H9 (cell line): ENCODE measurements around the gene TGFBR1. TPM values are rescaled to one million over a fixed set of nuclear protein-coding genes. Genes with fewer than 3 reads are reported as not detected.

Source experiments
- DNase-seq: peaks from one replicate; pipeline ENCODE4 v3.0.0-alpha.2; 2017
- H2AFZ ChIP-seq: one replicate; pipeline ENCODE4 v1.6.1; 2013; ENCODE audit warnings: mild to moderate bottlenecking, low read length, control low read depth, moderate library complexity
- H2AK5ac ChIP-seq: 2 replicates; pipeline ENCODE4 v1.6.1; 2013; ENCODE audit warnings: low read length, control low read depth, mixed read lengths; ENCODE audit not compliant: insufficient read length
- H2BK120ac ChIP-seq: one replicate; pipeline ENCODE4 v1.6.1; 2013; ENCODE audit warnings: low read depth, mild to moderate bottlenecking, low read length, control low read depth, inconsistent platforms; ENCODE audit not compliant: poor library complexity, severe bottlenecking
- H2BK12ac ChIP-seq: 2 replicates; pipeline ENCODE4 v1.6.1; 2013; ENCODE audit warnings: low read length, control low read depth, mixed read lengths, low read depth; ENCODE audit not compliant: insufficient read length
- H2BK15ac ChIP-seq: 2 replicates; pipeline ENCODE4 v1.6.1; 2013; ENCODE audit warnings: low read depth, low read length, control low read depth
- H2BK20ac ChIP-seq: one replicate; pipeline ENCODE4 v1.6.1; 2013; ENCODE audit warnings: low read depth, mild to moderate bottlenecking, low read length, control low read depth, inconsistent platforms; ENCODE audit not compliant: poor library complexity, severe bottlenecking
- H2BK5ac ChIP-seq: 2 replicates; pipeline ENCODE4 v1.6.1; 2013; ENCODE audit warnings: low read length, control low read depth, mixed read lengths; ENCODE audit not compliant: insufficient read length
- H3K14ac ChIP-seq: 2 replicates; pipeline ENCODE4 v1.6.1; 2013; ENCODE audit warnings: low read length, control low read depth; ENCODE audit not compliant: insufficient read depth
- H3K18ac ChIP-seq: 2 replicates; pipeline ENCODE4 v1.6.1; 2013; ENCODE audit warnings: low read depth, mild to moderate bottlenecking, mixed read lengths, low read length, control low read depth; ENCODE audit not compliant: insufficient read length
- H3K23ac ChIP-seq: 2 replicates; pipeline ENCODE4 v1.6.1; 2013; ENCODE audit warnings: low read length, control low read depth, mixed read lengths, low read depth; ENCODE audit not compliant: insufficient read length
- H3K23me2 ChIP-seq: 2 replicates; pipeline ENCODE4 v1.6.1; 2013; ENCODE audit warnings: low read depth, mild to moderate bottlenecking, mixed read lengths, low read length, control low read depth; ENCODE audit not compliant: insufficient read length, poor library complexity, severe bottlenecking
- H3K27ac ChIP-seq: 2 replicates; pipeline ENCODE4 v1.5.1; 2013; ENCODE audit warnings: low read length, control low read depth, mixed read lengths, low read depth; ENCODE audit not compliant: insufficient read length
- H3K27me3 ChIP-seq: 2 replicates; pipeline ENCODE4 v1.6.1; 2013; ENCODE audit warnings: low read length, control low read depth, inconsistent platforms; ENCODE audit not compliant: insufficient read depth
- H3K4ac ChIP-seq: 2 replicates; pipeline ENCODE4 v1.6.1; 2013; ENCODE audit warnings: low read depth, mild to moderate bottlenecking, control low read depth, inconsistent platforms, low read length, moderate library complexity
- H3K4me1 ChIP-seq: 2 replicates; pipeline ENCODE4 v1.6.1; 2013; ENCODE audit warnings: low read length, control low read depth, inconsistent platforms; ENCODE audit not compliant: insufficient read depth
- H3K4me2 ChIP-seq: 2 replicates; pipeline ENCODE4 v1.6.1; 2013; ENCODE audit warnings: low read length, control low read depth, mixed read lengths; ENCODE audit not compliant: insufficient read length, insufficient read depth
- H3K56ac ChIP-seq: 2 replicates; pipeline ENCODE4 v1.6.1; 2013; ENCODE audit warnings: low read depth, mild to moderate bottlenecking, mixed read lengths, low read length, control low read depth; ENCODE audit not compliant: insufficient read length
- H3K79me1 ChIP-seq: 2 replicates; pipeline ENCODE4 v1.6.1; 2013; ENCODE audit warnings: low read depth, mild to moderate bottlenecking, moderate library complexity, low read length, control low read depth, inconsistent platforms; ENCODE audit not compliant: insufficient read depth, poor library complexity, severe bottlenecking
- H3K79me2 ChIP-seq: 2 replicates; pipeline ENCODE4 v1.6.1; 2013; ENCODE audit warnings: low read length, control low read depth, inconsistent platforms; ENCODE audit not compliant: insufficient read depth
- H3K9ac ChIP-seq: 2 replicates; pipeline ENCODE4 v1.6.1; 2013; ENCODE audit warnings: low read length, control low read depth, mixed read lengths; ENCODE audit not compliant: insufficient read length; ENCODE audit errors: extremely low read depth
- H3K9me3 ChIP-seq: one replicate; pipeline ENCODE4 v1.6.1; 2013; ENCODE audit warnings: low read depth, low read length, inconsistent platforms; ENCODE audit not compliant: control insufficient read depth
- H3T11ph ChIP-seq: one replicate; pipeline ENCODE4 v1.6.1; 2013; ENCODE audit warnings: mild to moderate bottlenecking, low read length, control low read depth, inconsistent platforms
- H4K20me1 ChIP-seq: one replicate; pipeline ENCODE4 v1.6.1; 2013; ENCODE audit not compliant: control insufficient read depth, insufficient read length, insufficient read depth
- H4K5ac ChIP-seq: 2 replicates; pipeline ENCODE4 v1.6.1; 2013; ENCODE audit warnings: low read depth, mild to moderate bottlenecking, mixed read lengths, low read length, control low read depth; ENCODE audit not compliant: insufficient read length
- H4K8ac ChIP-seq: replicated peaks from 2 replicates; pipeline ENCODE4 v1.6.1; 2013; ENCODE audit warnings: low read length, control low read depth, mixed read lengths, low read depth; ENCODE audit not compliant: insufficient read length
- H4K91ac ChIP-seq: 2 replicates; pipeline ENCODE4 v1.6.1; 2013; ENCODE audit warnings: low read depth, mild to moderate bottlenecking, moderate library complexity, mixed read lengths, low read length, control low read depth; ENCODE audit not compliant: insufficient read length
- H3K27ac Mint-ChIP-seq, 3 experiments: 2 replicates in 2 of 3; 3 replicates in 1 of 3; pipeline ENCODE4 v1.8.0; 2020 to 2021; ENCODE audit warnings: mixed read lengths in 3 of 3, mild to moderate bottlenecking in 1 of 3, moderate library complexity in 1 of 3
- H3K27me3 Mint-ChIP-seq: 2 replicates; pipeline ENCODE4 v1.8.0; 2021; ENCODE audit warnings: low read depth, mild to moderate bottlenecking, moderate library complexity, mixed read lengths
- H3K36me3 Mint-ChIP-seq, 3 experiments: 2 replicates in 2 of 3; 3 replicates in 1 of 3; pipeline ENCODE4 v1.8.0; 2020 to 2021; ENCODE audit warnings: low read depth in 3 of 3, mixed read lengths in 3 of 3; ENCODE audit not compliant: insufficient read depth in 1 of 3
- H3K4me1 Mint-ChIP-seq, 2 experiments: 2 replicates each; pipeline ENCODE4 v1.8.0; 2020; ENCODE audit warnings: mixed read lengths in 2 of 2
- H3K4me3 Mint-ChIP-seq, 2 experiments: 2 replicates in 1 of 2; 3 replicates in 1 of 2; pipeline ENCODE4 v1.8.0; 2020 to 2021; ENCODE audit warnings: mild to moderate bottlenecking in 2 of 2, mixed read lengths in 2 of 2, moderate library complexity in 1 of 2
- H3K9me3 Mint-ChIP-seq, 2 experiments: 2 replicates in 1 of 2; 3 replicates in 1 of 2; pipeline ENCODE4 v1.8.0; 2020; ENCODE audit warnings: mild to moderate bottlenecking in 2 of 2, mixed read lengths in 2 of 2, moderate library complexity in 1 of 2
- CTCF ChIP-seq: fragments of 200-600 bp; sonication (generic); conservative IDR thresholded peaks from 3 replicates; pipeline ENCODE4 v1.8.0; 2021; ENCODE audit warnings: antibody characterized with exemption, mild to moderate bottlenecking
- whole genome bisulfite sequencing: extraction: QIAGEN DNeasy Blood & Tissue Kit; methylation state at CpG from one replicate; pipeline ENCODE4 v1.1.7; 2013; ENCODE audit warnings: missing lambda C conversion rate, low lambda C conversion rate, mixed read lengths; ENCODE audit not compliant: insufficient read length; ENCODE audit errors: extremely low coverage; 5-methylcytosine and 5-hydroxymethylcytosine counted together
- total RNA-seq: library from RNA; stranded (reverse); gene quantifications from 2 replicates; pipeline ENCODE4 v1.2.1, GENCODE V29; 2021

TGFBR1 gene
- total RNA-seq, 1 experiment from 2014 or later = 59.3 TPM

GRCh38 chr9:99183616-99184015 lies 78.7 kb downstream of the TGFBR1 start:
- Histone ChIP-seq H2AK5ac (no peak overlapping the region), H3K9me3 (no peaks in the 10 kb centered on the region), H3K27ac (no peak overlapping the region), H4K91ac (no peak overlapping the region), H3K4me2 (no peak overlapping the region), H3K18ac (no peak overlapping the region), H4K20me1 (no peaks in the 10 kb centered on the region), H4K8ac (no peak overlapping the region), H3K23me2 (no peaks in the 10 kb centered on the region), H3T11ph (no peak overlapping the region), H3K4me1 (no peaks in the 10 kb centered on the region; the same call in 1 of the 2 replicates), H2BK5ac (no peak overlapping the region), H3K9ac (no peak overlapping the region), H2BK20ac (no peak overlapping the region), H2BK15ac (no peak overlapping the region), H3K4ac (no peak overlapping the region), H3K79me1 (no peaks in the 10 kb centered on the region), H3K79me2 (no peaks in the 10 kb centered on the region), H4K5ac (no peak overlapping the region), H3K23ac (no peak overlapping the region), H3K14ac (no peak overlapping the region), H2BK12ac (no peak overlapping the region), H2BK120ac (no peak overlapping the region), H3K56ac (no peak overlapping the region), H3K27me3 (no peaks in the 10 kb centered on the region), H2AFZ (no peak overlapping the region)
- DNase-seq = no peak
- H3K27me3 Mint-ChIP-seq = peaks cover 3% of the 10 kb centered on the region
- H3K27ac Mint-ChIP-seq = no peak overlapping the region
- no peak for TF ChIP-seq CTCF
- H3K4me1 Mint-ChIP-seq = peaks cover 21 to 25% of the 10 kb centered on the region in 2 experiments
- no peak overlapping the region for H3K4me3 Mint-ChIP-seq
- WGBS = no CpG with 5 or more reads among the region's 3 CpGs
- no peaks in the 10 kb centered on the region for H3K36me3 Mint-ChIP-seq
- H3K9me3 Mint-ChIP-seq = no peaks in the 10 kb centered on the region; a peak in 1 of 5 replicates
